OCI-LY7 (cell line): ENCODE data around the gene KCTD3. TPM values are rescaled to one million over a fixed set of nuclear protein-coding genes. Genes with fewer than 3 reads are reported as not detected.

ENCODE experiments used
- BruUV-seq: library from RNA; stranded (reverse); fragments of 400-500 nt; replicated peaks from 2 replicates; lab custom pipeline; 2021; lab: Mats Ljungman, UMichigan
- CTCF ChIA-PET: fragments of 300-600 bp; sonication (Branson Sonifier 250); formaldehyde crosslinking; loops from one replicate; lab custom pipeline; 2022; ENCODE audit warnings: antibody characterized with exemption; ENCODE audit not compliant: unreplicated experiment; lab: Charles Lee
- POLR2A ChIA-PET: fragments of 300-600 bp; sonication (Branson Sonifier 250); formaldehyde crosslinking; loops from one replicate; lab custom pipeline; 2022; ENCODE audit warnings: antibody characterized with exemption; lab: Charles Lee
- DNase-seq: peaks from one replicate; pipeline ENCODE4 v3.0.0-alpha.2; 2015; ENCODE audit warnings: low spot score
- H2AFZ ChIP-seq: fragments of 200-600 bp; sonication (generic), shearing (Covaris generic); 2 replicates; pipeline ENCODE4 v1.6.1; 2014; ENCODE audit warnings: mild to moderate bottlenecking, antibody characterized with exemption, low read length, moderate library complexity
- H3K27ac ChIP-seq: fragments of 200-600 bp; sonication (generic); 2 replicates; pipeline ENCODE4 v1.5.1; 2014; ENCODE audit warnings: mixed run types, low read depth, mild to moderate bottlenecking, moderate library complexity, low read length, inconsistent platforms; ENCODE audit not compliant: poor library complexity, severe bottlenecking
- H3K36me3 ChIP-seq: fragments of 200-600 bp; sonication (generic); 2 replicates; pipeline ENCODE4 v1.6.1; 2014; ENCODE audit warnings: mild to moderate bottlenecking, antibody characterized with exemption, low read length, moderate library complexity, mixed read lengths; ENCODE audit not compliant: insufficient read depth
- H3K4me1 ChIP-seq: fragments of 200-600 bp; sonication (generic); 2 replicates; pipeline ENCODE4 v1.5.1; 2014; ENCODE audit warnings: mild to moderate bottlenecking, low read length; ENCODE audit not compliant: insufficient read depth, poor library complexity, severe bottlenecking
- H3K4me2 ChIP-seq: fragments of 200-600 bp; sonication (generic); 2 replicates; pipeline ENCODE4 v1.6.1; 2014; ENCODE audit warnings: mild to moderate bottlenecking, low read length
- H3K4me3 ChIP-seq: fragments of 200-600 bp; sonication (generic); 2 replicates; pipeline ENCODE4 v1.5.1; 2014; ENCODE audit warnings: mild to moderate bottlenecking, low read depth, low read length; ENCODE audit not compliant: poor library complexity, severe bottlenecking
- H3K79me2 ChIP-seq: fragments of 200-600 bp; sonication (generic); 2 replicates; pipeline ENCODE4 v1.6.1; 2016; ENCODE audit warnings: low read depth, mild to moderate bottlenecking, low read length, moderate library complexity, mixed read lengths; ENCODE audit not compliant: insufficient read depth
- H3K9me2 ChIP-seq: fragments of 200-600 bp; sonication (generic); 2 replicates; pipeline ENCODE4 v1.6.1; 2016; ENCODE audit warnings: mild to moderate bottlenecking, low read length, mixed read lengths; ENCODE audit not compliant: insufficient read depth
- H3K9me3 ChIP-seq: fragments of 200-600 bp; sonication (generic); 2 replicates; pipeline ENCODE4 v1.6.1; 2014; ENCODE audit warnings: mild to moderate bottlenecking, mixed run types, low read length, mixed read lengths
- H4K20me1 ChIP-seq: fragments of 200-600 bp; sonication (generic); 2 replicates; pipeline ENCODE4 v1.6.1; 2014; ENCODE audit warnings: mild to moderate bottlenecking, antibody characterized with exemption, low read length, moderate library complexity, mixed read lengths; ENCODE audit not compliant: insufficient read depth
- CTCF ChIP-seq: fragments of 200-600 bp; sonication (generic); conservative IDR thresholded peaks from 2 replicates; pipeline ENCODE4 v1.5.1; 2014; ENCODE audit warnings: mild to moderate bottlenecking, antibody characterized with exemption, low read length, moderate library complexity, mixed read lengths
- EZH2phosphoT487 ChIP-seq: fragments of 200-600 bp; sonication (generic); IDR thresholded peaks from 2 replicates; pipeline ENCODE4 v1.6.1; 2018; ENCODE audit warnings: low read depth, borderline replicate concordance, mild to moderate bottlenecking, mixed run types, antibody characterized with exemption, low read length, moderate library complexity, mixed read lengths
- intact Hi-C: fragments of 100-400 bp; cut with micrococcal nuclease; formaldehyde crosslinking; loops from one replicate; pipeline ENCODE4 v1.10.0; 2022; ENCODE audit not compliant: unreplicated experiment
- total RNA-seq, 2 experiments: library from RNA; depleted of rRNA in 1 of 2; stranded (reverse); fragments of >200 nt in 1 of 2; shearing (Covaris generic) in 1 of 2; gene quantifications; 2 replicates each; pipeline ENCODE4 v1.2.3, GENCODE V29; 2014 to 2022

KCTD3 gene
- total RNA-seq, 2 experiments from 2014 or later = 0.13 to 3.4 TPM

- H3K4me3 ChIP-seq = no peak overlapping the region
- no peaks in the 10 kb centered on the region for H4K20me1 ChIP-seq
- POLR2A ChIA-PET = no interaction called here
- no peak overlapping the region for H2AFZ ChIP-seq
- H3K79me2 ChIP-seq = no peaks in the 10 kb centered on the region
- H3K9me3 ChIP-seq = no peaks in the 10 kb centered on the region
- intact Hi-C loops = no loop called here
- CTCF ChIA-PET = no interaction called here
- no peak overlapping the region for H3K27ac ChIP-seq
- no peaks in the 10 kb centered on the region for H3K9me2 ChIP-seq
- H3K4me1 ChIP-seq = no peaks in the 10 kb centered on the region
- BruUV-seq = no TSS peak
- no peak overlapping the region for H3K4me2 ChIP-seq
- no peaks in the 10 kb centered on the region for H3K36me3 ChIP-seq
- DNase-seq = no peak
- TF ChIP-seq CTCF (no peak), EZH2phosphoT487 (no peak)
Measured at GRCh38 chr1:215635827-215636226, 68.7 kb downstream of the KCTD3 start.

- intact Hi-C loops = no loop called here
Measured at GRCh38 chr1:215636258-215636965, 69.3 kb downstream of the KCTD3 start.

More at GRCh38 chr1:215636258-215636965, 69.3 kb downstream of the KCTD3 start:
- DNase-seq = no peak
- H3K4me2 ChIP-seq = no peak overlapping the region
- no peak overlapping the region for H2AFZ ChIP-seq
- H3K4me1 ChIP-seq = no peaks in the 10 kb centered on the region
- no peaks in the 10 kb centered on the region for H3K9me2 ChIP-seq
- H3K4me3 ChIP-seq = no peak overlapping the region
- no peaks in the 10 kb centered on the region for H3K36me3 ChIP-seq
- H3K27ac ChIP-seq = no peak overlapping the region
- no peaks in the 10 kb centered on the region for H3K9me3 ChIP-seq
- ChIA-PET POLR2A (no interaction called here), CTCF (no interaction called here)
- TF ChIP-seq EZH2phosphoT487 (no peak), CTCF (no peak)
- BruUV-seq = no TSS peak
- H3K79me2 ChIP-seq = no peaks in the 10 kb centered on the region
- no peaks in the 10 kb centered on the region for H4K20me1 ChIP-seq
